ENCODE data around the gene MCRIP1.

- TF ChIP-seq POLR2A (IDR thresholded peaks at IDR 0.05; ENCODE audit: low read depth, low read length) (no peak), POLR2AphosphoS5 (IDR thresholded peaks at IDR 0.05; ENCODE audit: low read depth, low read length) (no peak)
Observed at GRCh38 chr17:81829858-81830257, 3.2 kb downstream of the MCRIP1 start.

Measured in GM12892 (cell line).